HPDE6-E6E7 (cell line): ENCODE data around the gene SETX.
"Not testable (repeated sequence)": the region's sequence is repeated elsewhere in the genome, so short reads cannot be mapped to it uniquely, and the experiment has no call there.

Source experiments
- DNase-seq: peaks from one replicate; pipeline ENCODE4 v3.0.0; 2011; ENCODE audit warnings: missing footprints; ENCODE audit errors: extremely low spot score

The SETX gene

GRCh38 chr9:132354637-132355355 lies at the start of gene SETX:
TSS of gene SETX (minus strand) at chr9:132354986. CDS start at chr9:132349428, 5,558 bp downstream.
- peak; percentile 98 for DNase-seq

GRCh38 chr9:132404228-132404881 lies 49.6 kb upstream of the SETX start:
- no peak for DNase-seq

GRCh38 chr9:132401824-132402223 lies 47.0 kb upstream of the SETX start:
- DNase-seq, result no peak

GRCh38 chr9:132395560-132395959 lies 40.8 kb upstream of the SETX start:
- no peak for DNase-seq

- no peak for DNase-seq
These were observed 36.7 kb upstream of the SETX start for GRCh38 chr9:132391449-132391848.

GRCh38 chr9:132390966-132391365 lies 36.2 kb upstream of the SETX start:
- no peak for DNase-seq

- DNase-seq, result no peak
These were observed 32.3 kb upstream of the SETX start for GRCh38 chr9:132387133-132387532.

GRCh38 chr9:132384376-132384775 lies 29.6 kb upstream of the SETX start:
- no peak for DNase-seq

GRCh38 chr9:132383462-132383883 lies 28.7 kb upstream of the SETX start:
- DNase-seq, result no peak

- no peak for DNase-seq
These were observed 27.3 kb upstream of the SETX start for GRCh38 chr9:132381966-132382541.

GRCh38 chr9:132378416-132378815 lies 23.6 kb upstream of the SETX start:
- not testable (repeated sequence) for DNase-seq

- DNase-seq, result not testable (repeated sequence)
These were observed 23.0 kb upstream of the SETX start for GRCh38 chr9:132377769-132378168.

GRCh38 chr9:132372177-132373095 lies 17.6 kb upstream of the SETX start:
- no peak for DNase-seq

- DNase-seq, result no peak
These were observed 15.8 kb upstream of the SETX start for GRCh38 chr9:132370592-132370991.

- no peak for DNase-seq
These were observed 14.6 kb upstream of the SETX start for GRCh38 chr9:132369421-132369820.

- DNase-seq, result no peak
These were observed 13.0 kb upstream of the SETX start for GRCh38 chr9:132367613-132368313.

- no peak for DNase-seq
These were observed 11.7 kb upstream of the SETX start for GRCh38 chr9:132366481-132366880.

GRCh38 chr9:132365986-132366385 lies 11.2 kb upstream of the SETX start:
- DNase-seq, result no peak

- no peak for DNase-seq
These were observed 9.3 kb upstream of the SETX start for GRCh38 chr9:132364068-132364467.

- no peak for DNase-seq
These were observed 3.0 kb upstream of the SETX start for GRCh38 chr9:132357764-132358163.

- no peak for DNase-seq
These were observed 1.6 kb upstream of the SETX start for GRCh38 chr9:132356324-132356924.
